Liver (tissue), 3 donors: Measurements from ENCODE around the gene CIB1.

ENCODE experiments used
- CTCF ChIP-seq: fragments of 150-350 bp; IDR thresholded peaks from 2 replicates; pipeline ENCODE4 v1.5.1; 2017; ENCODE audit warnings: improper control_type of control experiment, low read depth, low read length; ENCODE audit not compliant: missing input control
- EGR1 ChIP-seq, 2 donors: IDR thresholded peaks; 2 replicates each; pipeline ENCODE4 v1.6.1; 2016 to 2018; ENCODE audit warnings: antibody characterized with exemption in 2 of 2, low read depth in 2 of 2
- GABPA ChIP-seq, 2 donors: IDR thresholded peaks in 1 of 2; conservative IDR thresholded peaks in 1 of 2; 2 replicates each; pipeline ENCODE4 v1.6.1; 2016; ENCODE audit warnings: antibody characterized with exemption in 2 of 2, mild to moderate bottlenecking in 1 of 2, moderate library complexity in 1 of 2
- JUND ChIP-seq, 2 donors: IDR thresholded peaks; 2 replicates each; pipeline ENCODE4 v1.6.1; 2016; ENCODE audit warnings: antibody characterized with exemption in 2 of 2
- RAD21 ChIP-seq, 2 donors: IDR thresholded peaks; 2 replicates each; pipeline ENCODE4 v1.6.1; 2016; ENCODE audit warnings: antibody characterized with exemption in 2 of 2, mild to moderate bottlenecking in 2 of 2
- RXRA ChIP-seq, 2 donors: IDR thresholded peaks; 2 replicates each; pipeline ENCODE4 v1.6.1; 2017 to 2018; ENCODE audit warnings: antibody characterized with exemption in 2 of 2, mild to moderate bottlenecking in 1 of 2
- SP1 ChIP-seq: IDR thresholded peaks from 2 replicates; pipeline ENCODE4 v1.6.1; 2018; ENCODE audit warnings: antibody characterized with exemption, mild to moderate bottlenecking
- TAF1 ChIP-seq: conservative IDR thresholded peaks from 2 replicates; pipeline ENCODE4 v1.6.1; 2016; ENCODE audit warnings: antibody characterized with exemption, mild to moderate bottlenecking
- YY1 ChIP-seq: IDR thresholded peaks from 2 replicates; pipeline ENCODE4 v1.6.1; 2016; ENCODE audit warnings: antibody characterized with exemption, mild to moderate bottlenecking
- ZBTB33 ChIP-seq: IDR thresholded peaks from 2 replicates; pipeline ENCODE4 v1.6.1; 2016; ENCODE audit warnings: antibody characterized with exemption
- TF ChIP-seq, protein P1 (sequence below): IDR thresholded peaks from 2 replicates; pipeline ENCODE4 v1.6.1; 2016; ENCODE audit warnings: antibody characterized with exemption, mild to moderate bottlenecking
- TF ChIP-seq, protein P2 (sequence below): IDR thresholded peaks from 2 replicates; pipeline ENCODE4 v1.6.1; 2016; ENCODE audit warnings: antibody characterized with exemption
- TF ChIP-seq, protein P3 (sequence below): IDR thresholded peaks from 2 replicates; pipeline ENCODE4 v1.6.1; 2016; ENCODE audit warnings: antibody characterized with exemption
- donor health status: healthy.
- donor health status: healthy.

DNA sequence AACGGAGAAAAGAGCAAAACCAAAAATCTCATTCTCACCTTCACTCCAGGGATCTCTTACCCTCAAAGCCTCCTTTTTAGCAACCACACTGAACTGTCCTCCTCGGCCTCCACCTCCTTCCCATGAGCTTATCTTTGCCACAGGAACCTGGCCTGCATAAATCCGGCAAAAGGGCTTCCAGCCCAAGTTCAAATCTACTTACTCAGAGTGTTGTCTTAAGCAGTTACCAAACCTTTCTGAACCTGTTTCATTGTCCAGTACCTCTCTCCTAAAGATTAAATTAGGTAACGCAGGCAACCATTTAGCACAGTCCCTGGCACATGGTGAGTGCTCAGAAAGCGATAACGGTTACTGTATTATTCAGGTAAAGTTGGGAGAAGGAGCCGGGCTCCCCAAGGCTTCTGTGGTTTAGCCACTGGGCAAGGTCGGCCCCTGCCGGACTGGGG is 777 bp downstream of the CIB1 start:
- TF ChIP-seq CTCF (peak; percentile 68), RAD21 (IDR thresholded peaks at IDR 0.05) (peak; percentile 81 to 85), EGR1 (IDR thresholded peaks at IDR 0.05; ENCODE audit: low read depth in 2 of 2) (no peak), TAF1 (no peak), GABPA (IDR thresholded peaks at IDR 0.05 in 1 of 2, conservative IDR thresholded peaks at IDR 0.05 in 1 of 2) (peak in 1 of 2 donors; percentile 14), JUND (IDR thresholded peaks at IDR 0.05) (peak in 1 of 2 donors; percentile 30), SP1 (no peak), YY1 (no peak), ZBTB33 (no peak), RXRA (IDR thresholded peaks at IDR 0.05) (no peak)
- TF ChIP-seq, protein P1, sequence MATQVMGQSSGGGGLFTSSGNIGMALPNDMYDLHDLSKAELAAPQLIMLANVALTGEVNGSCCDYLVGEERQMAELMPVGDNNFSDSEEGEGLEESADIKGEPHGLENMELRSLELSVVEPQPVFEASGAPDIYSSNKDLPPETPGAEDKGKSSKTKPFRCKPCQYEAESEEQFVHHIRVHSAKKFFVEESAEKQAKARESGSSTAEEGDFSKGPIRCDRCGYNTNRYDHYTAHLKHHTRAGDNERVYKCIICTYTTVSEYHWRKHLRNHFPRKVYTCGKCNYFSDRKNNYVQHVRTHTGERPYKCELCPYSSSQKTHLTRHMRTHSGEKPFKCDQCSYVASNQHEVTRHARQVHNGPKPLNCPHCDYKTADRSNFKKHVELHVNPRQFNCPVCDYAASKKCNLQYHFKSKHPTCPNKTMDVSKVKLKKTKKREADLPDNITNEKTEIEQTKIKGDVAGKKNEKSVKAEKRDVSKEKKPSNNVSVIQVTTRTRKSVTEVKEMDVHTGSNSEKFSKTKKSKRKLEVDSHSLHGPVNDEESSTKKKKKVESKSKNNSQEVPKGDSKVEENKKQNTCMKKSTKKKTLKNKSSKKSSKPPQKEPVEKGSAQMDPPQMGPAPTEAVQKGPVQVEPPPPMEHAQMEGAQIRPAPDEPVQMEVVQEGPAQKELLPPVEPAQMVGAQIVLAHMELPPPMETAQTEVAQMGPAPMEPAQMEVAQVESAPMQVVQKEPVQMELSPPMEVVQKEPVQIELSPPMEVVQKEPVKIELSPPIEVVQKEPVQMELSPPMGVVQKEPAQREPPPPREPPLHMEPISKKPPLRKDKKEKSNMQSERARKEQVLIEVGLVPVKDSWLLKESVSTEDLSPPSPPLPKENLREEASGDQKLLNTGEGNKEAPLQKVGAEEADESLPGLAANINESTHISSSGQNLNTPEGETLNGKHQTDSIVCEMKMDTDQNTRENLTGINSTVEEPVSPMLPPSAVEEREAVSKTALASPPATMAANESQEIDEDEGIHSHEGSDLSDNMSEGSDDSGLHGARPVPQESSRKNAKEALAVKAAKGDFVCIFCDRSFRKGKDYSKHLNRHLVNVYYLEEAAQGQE = no peak
- TF ChIP-seq, protein P2, sequence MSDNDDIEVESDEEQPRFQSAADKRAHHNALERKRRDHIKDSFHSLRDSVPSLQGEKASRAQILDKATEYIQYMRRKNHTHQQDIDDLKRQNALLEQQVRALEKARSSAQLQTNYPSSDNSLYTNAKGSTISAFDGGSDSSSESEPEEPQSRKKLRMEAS = no peak
- TF ChIP-seq, protein P3, sequence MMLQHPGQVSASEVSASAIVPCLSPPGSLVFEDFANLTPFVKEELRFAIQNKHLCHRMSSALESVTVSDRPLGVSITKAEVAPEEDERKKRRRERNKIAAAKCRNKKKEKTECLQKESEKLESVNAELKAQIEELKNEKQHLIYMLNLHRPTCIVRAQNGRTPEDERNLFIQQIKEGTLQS = no peak
